HG02973 (cell line): ENCODE results near the gene GOLPH3.
"Not testable (repeated sequence)": the region's sequence is repeated elsewhere in the genome, so short reads cannot be mapped to it uniquely, and the experiment has no call there.

Experiments
- ATAC-seq: cut with Tn5 transposase; IDR thresholded peaks from one replicate; pipeline ENCODE4 v1.9.1; 2021; ENCODE audit warnings: moderate library complexity; ENCODE audit not compliant: unreplicated experiment

The GOLPH3 gene

GRCh38 chr5:32172186-32172911 is 1.8 kb downstream of the GOLPH3 start:
- ATAC-seq, result not testable (repeated sequence)

- no peak for ATAC-seq
Observed at GRCh38 chr5:32170303-32171151, 3.6 kb downstream of the GOLPH3 start.

- ATAC-seq, result no peak
Observed at GRCh38 chr5:32168460-32169033, 5.6 kb downstream of the GOLPH3 start.

DNA sequence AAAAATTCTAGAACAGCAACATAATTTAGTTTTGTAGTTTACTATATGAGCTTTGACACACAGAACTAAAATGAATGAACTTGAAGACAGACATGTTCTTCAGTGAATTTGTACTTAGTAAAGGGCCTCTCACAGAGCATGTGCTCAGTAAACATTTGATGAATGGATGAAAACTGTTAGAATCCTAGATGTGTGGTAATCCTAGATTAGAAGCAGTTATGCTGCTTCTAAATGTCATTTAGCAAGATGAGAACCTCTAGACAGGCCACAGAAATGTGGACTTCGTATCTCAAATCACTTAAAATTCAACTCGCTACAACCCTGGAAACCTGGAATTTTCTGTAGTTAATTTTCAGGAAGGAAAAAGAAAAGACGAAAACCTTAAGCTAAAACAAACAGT is 8.5 kb downstream of the GOLPH3 start:
- ATAC-seq, result no peak

DNA sequence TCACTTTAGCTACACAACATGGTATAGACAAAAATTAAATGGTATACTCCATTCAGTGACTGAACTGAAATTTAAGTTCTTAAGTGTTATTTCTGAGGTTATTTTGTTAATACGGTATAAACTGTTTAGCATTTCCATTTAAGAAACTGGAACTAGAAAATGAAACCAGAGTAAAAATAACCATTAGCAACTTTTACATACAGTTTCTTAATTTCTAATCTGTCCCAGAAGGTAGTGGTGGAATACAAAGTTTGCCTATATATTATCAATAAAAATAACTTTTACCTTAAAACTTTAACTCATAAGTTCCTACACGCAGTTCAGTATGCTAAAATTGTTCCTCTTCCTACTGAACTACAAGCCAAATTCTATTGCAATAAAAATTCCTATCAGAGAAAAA is 10.3 kb downstream of the GOLPH3 start:
- peak; percentile 39 for ATAC-seq

DNA sequence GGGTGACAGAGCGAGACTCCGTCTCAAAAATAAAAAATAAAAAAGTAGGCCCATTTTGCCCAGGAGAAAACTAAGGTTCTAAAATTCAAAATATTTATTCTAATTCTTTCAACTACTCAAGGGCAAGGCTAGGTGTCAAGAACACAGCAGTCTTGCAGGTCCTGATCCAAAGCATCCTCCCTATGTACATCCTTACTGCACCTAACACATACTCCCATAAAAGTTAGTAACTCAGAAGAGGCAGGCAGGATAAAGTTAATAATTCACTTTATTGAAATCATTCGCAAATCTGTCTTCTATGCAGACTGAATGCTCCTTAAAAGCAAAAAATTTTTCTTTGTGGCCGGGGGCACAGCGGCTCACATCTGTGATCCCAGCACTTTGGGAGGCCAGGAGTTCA is 11.1 kb downstream of the GOLPH3 start:
- no peak for ATAC-seq

DNA sequence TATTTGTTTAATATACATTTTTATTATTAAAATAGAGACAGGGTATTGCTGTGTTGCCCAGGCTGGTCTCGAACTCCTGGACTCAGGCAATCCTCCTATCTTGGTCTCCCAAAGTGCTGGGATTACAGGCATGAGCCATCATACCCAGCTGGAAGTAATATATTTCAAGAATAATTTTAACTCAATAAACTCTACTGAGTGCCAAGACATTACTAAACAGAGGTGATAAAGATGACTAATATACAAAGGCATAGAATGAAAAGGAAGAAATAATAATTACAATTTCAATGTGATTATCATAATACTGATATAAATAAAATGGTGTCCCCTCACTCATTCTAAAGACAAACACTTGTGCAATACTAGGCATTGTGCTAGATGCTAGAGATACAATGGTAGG is 13.9 kb downstream of the GOLPH3 start:
- no peak for ATAC-seq

DNA sequence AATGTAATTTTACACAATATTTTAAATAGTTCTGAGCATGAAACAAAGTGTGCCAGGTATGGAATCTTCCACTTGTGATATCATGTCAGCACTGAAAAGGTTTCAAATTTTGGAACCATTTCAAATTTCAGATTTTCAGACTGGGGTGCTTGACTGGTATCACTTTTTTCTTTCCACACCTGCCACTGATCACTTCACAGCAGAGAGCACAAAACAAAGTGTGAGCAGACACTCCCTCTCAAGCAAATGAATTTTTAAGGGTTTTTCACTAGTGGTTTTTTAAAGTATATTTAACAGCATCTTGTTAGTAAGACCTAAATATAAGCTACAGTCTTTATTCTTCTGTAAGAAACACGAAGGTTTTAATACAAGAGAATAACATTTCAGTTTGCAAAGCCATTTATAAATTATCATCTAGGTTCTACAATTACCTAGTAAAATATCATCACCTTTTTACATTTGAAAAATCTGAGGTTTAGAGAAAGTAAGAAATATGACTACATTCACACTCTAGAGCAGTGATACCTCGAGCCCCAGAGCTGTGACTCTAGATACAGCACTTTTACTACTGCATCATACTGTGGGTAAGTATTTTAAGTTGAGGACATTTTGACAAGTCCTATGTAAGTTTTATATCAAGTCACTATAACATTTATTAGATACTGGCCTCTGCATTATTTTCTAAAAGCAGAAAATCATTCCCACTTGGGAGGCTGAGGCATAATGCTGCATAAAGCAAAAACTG is 14.6 kb downstream of the GOLPH3 start:
- no peak for ATAC-seq

GRCh38 chr5:32158679-32158975 is 15.5 kb downstream of the GOLPH3 start:
- no peak for ATAC-seq

- ATAC-seq, result no peak
Observed at GRCh38 chr5:32157078-32157477, 17.0 kb downstream of the GOLPH3 start.

DNA sequence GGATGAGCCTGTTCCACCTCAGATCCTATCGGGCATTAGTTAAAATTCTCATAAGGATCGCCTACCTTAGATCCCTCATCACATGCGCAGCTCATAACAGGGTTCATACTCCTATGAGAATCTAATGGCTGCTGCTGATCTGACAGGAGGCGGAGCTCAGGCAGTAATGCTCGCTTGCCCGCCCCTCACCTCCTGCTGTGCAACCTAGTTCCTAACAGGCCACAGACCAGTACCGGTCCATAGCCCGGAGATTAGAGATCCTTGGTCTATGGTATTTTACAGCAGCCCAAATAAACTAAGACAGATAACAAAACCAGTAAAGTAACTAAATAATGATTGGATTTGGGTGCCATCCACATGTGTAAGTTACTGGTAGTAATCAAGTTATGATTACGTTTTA is 17.5 kb downstream of the GOLPH3 start:
- ATAC-seq, result no peak

GRCh38 chr5:32155211-32155610 is 18.9 kb downstream of the GOLPH3 start:
- no peak for ATAC-seq

- no peak for ATAC-seq
Observed at GRCh38 chr5:32153723-32154122, 20.4 kb downstream of the GOLPH3 start.

DNA sequence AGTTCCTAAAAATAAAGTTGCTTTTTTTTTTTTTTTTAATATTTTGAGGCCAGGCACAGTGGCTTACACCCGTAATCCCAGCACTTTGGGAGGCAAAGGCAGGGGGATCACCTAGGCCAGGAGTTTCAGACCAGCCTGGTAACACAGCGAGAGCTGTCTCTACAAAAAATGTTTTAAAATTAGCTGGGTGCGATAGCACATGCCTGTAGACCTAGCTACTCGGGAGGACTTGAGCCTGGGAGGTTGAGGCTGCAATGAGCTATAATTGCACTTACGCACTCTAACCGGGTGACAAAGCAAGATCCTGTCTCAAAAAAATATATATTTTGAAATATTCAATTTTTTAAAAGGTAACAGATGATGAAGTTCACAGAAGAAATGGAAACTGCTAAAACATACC is 22.9 kb downstream of the GOLPH3 start:
- no peak for ATAC-seq

DNA sequence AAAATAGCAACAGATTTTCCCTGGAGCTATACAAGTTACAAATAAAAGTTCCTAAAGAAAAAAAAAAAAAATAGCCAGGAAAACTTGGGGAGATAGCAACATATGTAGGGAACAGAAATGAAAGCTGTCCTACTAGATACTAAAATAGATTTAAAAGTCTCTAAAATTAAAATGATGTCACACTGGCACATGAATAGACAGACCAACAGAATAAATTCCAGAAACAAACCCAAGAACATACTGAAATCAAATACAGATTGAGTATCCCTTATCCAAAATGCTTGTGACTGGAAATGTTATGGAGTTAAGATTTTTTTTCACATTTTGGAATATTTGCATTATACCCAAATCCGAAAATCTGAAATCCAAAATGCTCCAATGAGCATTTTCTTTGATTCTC is 23.8 kb downstream of the GOLPH3 start:
- no peak for ATAC-seq

DNA sequence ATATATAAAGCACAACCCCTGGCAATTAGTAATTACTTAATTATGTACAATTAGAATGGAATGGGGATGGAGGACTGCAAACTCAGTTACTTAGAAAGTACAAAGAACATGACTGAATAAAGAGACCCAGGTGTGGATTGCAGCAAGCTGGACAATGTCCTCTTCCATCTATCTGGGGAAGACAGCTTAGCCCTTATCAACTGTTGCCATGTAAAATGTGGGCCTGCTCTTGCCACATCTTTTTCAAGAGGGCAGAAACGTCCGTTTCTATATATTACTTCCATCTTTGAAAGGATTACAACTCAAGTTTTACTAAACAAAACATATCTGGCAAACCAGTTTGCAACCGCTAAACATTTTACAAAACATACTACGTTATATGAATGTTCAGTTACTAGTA is 26.2 kb downstream of the GOLPH3 start:
- no peak for ATAC-seq

DNA sequence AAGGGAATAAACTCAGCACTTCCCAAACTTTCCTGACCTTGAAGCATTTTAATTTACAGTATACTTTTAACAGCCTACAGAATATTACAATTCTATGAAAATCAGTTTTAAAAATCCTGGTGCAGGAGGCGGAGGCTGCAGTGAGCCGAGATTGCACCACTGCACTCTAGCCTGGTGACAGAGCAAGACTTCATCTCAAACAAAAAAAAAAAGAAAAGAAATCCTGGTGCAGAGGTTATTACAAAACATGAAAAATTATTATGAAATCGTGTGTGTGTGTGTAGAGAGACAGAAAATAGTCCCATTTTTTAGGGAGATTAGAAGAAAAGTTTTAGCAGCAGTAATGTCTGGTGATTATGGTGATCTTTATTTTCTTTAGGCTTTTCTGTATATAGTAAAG is 26.9 kb downstream of the GOLPH3 start:
- ATAC-seq, result no peak

DNA sequence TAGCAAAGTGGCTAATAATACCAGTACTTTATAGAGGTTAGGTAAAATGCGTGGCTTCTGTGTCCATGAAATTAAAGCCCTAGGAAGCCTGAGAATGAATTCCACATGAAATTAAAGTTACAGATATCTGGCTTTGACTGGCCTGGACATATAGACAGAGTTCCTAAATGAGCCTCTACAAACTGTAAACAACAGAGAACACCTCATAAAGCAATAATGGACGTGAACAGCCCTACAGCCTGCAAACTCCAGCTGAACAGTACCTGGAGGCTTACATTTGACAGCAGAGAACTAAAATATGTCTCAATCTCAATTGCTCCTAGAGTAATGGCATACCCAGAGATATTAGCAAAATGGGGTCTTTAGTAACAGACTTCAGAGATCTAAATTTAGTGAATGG is 28.7 kb downstream of the GOLPH3 start:
- ATAC-seq, result no peak

DNA sequence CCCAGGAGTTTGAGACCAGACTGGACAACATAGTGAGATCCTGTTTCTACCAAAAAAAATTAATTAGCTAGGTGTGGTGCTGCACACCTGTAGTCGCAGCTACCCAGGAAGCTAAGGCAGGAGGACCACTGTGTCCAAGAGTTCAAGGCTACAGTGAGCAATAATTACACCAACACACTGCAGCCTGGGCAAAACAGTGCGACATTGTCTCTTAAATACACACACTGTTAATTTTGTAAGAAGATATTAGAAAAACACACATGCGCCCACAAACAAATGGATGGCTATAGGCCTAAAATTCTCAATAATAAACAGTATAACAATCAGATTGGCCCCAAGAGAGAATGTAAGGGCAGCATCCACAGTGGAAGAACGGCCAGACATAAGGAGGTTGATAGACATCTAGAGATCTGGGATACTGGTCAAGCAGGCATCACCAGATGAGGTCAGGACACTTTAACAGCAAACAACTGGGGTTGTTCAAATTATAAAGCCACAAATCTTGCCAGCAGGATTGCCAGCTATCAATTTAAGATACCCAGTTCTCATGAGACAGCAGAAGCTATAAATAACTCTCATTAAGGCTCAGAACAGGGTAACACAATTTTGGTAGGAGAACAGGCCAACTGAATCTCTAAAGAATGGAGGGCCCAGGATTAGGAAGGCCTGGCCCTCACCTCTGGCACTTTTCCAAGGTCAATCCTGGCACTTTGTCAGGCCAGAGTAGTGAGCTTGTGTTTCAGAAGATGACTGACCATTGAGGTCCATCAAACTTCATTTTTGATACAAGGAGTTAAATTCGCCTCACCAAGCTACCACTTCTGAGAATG is 29.5 kb downstream of the GOLPH3 start:
- no peak for ATAC-seq

DNA sequence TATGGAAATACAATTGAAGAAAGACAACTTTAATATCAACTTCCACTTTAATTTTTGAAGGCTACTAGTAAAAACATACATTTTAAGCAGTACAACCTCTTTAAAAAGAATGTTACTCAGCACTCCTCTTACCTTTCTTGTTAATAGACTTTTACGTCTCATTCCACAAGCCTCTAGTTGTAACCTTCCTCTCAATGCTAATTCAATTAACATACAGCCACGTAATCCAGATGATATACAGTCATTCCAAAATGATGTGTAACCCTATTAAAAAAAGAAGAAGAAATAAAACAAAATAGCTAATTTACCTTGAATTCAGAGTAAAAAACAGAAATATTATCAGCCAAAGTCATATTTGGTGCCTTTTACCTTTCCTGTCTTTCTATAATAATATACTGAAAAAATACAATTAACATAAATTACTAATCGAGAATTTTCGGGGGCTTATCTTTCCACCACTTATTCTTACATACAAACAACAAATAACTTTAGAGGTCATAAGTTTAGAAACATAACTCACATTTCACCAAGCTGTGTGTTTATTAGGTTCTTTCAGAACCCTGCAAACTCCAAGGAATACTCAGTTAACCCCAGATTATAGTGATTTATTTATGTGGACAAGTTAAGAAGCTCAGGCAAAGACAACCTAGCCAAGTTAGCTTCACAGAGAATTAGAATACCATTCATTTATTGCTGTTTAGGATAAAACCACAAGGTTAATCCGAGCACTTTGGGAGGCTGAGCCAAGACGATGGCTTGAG is 30.3 kb downstream of the GOLPH3 start:
- ATAC-seq, result no peak
